HG02588 (cell line): ENCODE results near the gene ADAM12.

ENCODE experiments used
- ATAC-seq: cut with Tn5 transposase; IDR thresholded peaks from one replicate; pipeline ENCODE4 v1.9.1; 2021; ENCODE audit warnings: mild to moderate bottlenecking, moderate library complexity; ENCODE audit not compliant: unreplicated experiment

The ADAM12 gene

DNA sequence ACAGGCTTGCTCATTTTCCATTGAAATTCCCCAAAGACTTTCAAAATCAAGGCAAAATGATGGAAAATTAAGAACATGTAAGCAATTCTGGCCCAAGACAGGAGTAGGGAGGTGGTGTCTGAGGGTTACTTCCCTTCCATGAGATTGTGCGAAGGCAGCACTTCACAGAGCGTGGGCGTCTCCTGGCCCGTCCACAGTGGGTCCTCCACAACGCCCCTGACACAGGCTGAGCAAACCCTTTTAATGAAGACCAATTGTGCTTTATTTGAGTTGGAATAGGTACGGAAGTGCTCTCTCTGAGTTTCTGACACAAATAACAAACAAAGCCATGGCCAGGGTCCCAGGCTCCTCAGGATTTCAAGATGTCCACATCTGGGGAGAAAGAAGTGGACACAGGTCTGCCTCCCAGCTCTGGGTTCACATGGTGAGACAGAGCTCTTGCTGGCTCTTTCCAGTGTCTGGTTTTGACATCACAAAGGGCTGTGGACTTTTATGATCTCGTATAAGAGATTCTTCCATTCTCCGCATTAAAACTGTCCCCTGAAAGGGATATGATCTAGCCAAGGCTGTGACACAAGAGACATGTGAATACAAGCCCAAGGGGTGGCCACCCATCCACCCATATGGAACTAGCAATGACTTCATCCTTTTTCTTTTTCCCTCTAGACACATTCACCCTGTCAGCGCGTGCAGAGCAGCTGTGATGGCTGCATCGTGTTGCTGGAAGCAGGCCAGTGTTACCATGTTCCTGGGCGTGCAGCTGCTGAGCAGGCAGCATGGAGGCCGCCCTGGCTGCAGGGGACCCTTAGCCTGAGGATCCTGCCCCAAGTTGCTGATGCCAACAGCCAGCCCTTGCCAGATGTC, 145.6 kb downstream of the ADAM12 start:
- no peak for ATAC-seq

- no peak for ATAC-seq
Measured at GRCh38 chr10:126240483-126240882, 147.8 kb downstream of the ADAM12 start.

DNA sequence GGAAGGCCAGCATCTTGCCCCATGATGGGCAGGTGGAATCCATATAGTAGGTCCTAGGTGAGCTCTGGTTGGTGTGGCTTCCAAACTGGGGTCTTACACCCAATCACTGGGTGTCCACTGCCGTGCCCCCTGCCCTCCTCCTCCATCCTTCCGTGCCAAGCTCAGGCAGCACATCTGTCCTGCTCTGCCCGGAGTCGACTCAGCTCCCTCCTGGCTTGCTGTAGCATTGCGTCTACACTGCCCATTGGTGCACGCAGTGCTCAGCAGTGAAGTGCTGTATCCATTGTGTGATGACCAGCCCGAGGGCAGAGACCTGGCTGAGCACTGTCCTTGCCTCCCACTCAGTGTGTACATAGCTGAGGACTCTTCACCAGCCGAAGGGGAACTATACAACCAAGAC, 148.4 kb downstream of the ADAM12 start:
- no peak for ATAC-seq

GRCh38 chr10:126235979-126236851, 152.1 kb downstream of the ADAM12 start:
- ATAC-seq: no peak

GRCh38 chr10:126235091-126235978, 152.9 kb downstream of the ADAM12 start:
- ATAC-seq: no peak

GRCh38 chr10:126234630-126235029, 153.6 kb downstream of the ADAM12 start:
- ATAC-seq: no peak

DNA sequence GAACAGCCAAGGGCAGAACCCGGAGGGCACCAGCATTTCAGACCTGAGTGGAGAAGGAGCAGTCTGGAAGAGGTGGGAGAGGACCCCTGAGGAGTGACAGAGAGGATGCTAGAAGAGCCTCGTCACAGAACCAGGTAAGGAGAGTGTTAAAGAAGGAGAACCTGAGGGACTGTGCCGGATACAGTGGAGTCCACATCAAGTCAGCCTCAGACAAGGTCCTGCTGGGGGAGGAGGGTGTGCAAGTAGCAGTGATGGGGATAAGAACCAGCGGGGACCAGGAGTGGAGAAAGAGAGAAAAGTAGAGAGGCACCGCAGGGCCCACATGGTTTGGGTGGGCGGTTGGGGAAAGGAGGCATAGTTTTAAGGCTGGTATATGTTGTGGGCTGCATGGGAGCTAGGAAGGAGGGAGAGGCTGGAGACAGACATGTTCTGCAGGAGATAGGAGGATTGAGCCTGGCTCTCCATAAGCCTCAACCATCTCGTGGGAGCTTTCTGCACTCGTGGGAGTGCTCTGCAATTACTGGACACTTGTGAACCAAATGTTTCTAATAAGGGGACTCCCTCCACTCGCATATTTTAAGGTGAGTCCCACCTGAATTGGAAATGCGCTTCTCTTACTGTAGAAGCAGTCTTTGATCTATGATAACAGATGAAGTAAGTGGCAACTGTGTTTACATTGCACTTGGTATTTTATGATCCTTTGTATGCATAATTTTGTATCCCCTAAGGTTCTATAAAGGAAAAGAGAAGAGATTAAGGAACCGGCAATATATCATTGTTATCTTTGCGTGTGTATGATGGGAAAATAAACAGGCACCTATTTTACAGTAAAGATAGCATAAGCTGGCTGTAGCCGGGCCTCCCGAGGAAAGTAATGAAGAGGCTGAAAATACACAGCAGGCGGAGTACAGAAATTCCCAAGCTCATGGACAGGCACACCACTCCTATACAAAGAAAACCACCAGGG, 154.8 kb downstream of the ADAM12 start:
- no peak for ATAC-seq

DNA sequence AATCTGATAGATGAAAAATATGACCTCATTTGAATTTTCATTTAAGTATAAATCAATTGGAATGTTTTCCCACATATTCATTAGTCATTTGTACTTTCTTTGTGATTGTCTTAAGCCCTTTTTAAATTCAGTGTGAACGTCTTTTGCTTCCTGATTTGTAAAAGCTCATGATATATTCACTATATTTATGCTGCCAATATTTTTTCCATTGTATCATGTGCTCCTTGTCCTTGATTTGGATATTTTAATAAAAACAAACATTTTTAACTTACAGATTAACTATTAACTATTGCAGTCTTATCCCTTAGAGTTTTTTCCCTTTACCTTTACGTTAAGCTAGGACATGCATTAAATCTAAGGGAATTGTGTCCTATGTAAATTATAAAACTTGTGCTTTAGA, 157.7 kb downstream of the ADAM12 start:
- ATAC-seq: no peak

GRCh38 chr10:126229686-126230085, 158.6 kb downstream of the ADAM12 start:
- no peak for ATAC-seq

- no peak for ATAC-seq
Measured at GRCh38 chr10:126227762-126228134, 160.5 kb downstream of the ADAM12 start.

GRCh38 chr10:126226988-126227761, 161.1 kb downstream of the ADAM12 start:
- ATAC-seq: no peak

- no peak for ATAC-seq
Measured at GRCh38 chr10:126226205-126226604, 162.1 kb downstream of the ADAM12 start.

DNA sequence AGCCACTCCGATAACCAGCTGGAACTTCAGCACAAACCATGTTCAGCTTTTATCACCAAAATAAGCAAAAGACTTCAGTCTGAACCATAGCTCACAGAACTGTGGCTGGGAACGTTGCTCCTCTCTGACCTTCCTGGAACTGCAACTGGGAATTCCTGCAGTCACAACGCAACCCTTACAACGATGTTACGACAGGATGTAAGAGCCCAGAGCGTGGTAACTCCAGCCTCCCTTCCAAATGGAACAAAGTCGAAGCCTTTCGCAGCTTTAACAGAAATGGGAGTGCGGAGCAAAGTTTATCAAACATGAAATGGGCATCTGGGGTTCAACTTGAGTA, 162.6 kb downstream of the ADAM12 start:
- ATAC-seq: no peak

DNA sequence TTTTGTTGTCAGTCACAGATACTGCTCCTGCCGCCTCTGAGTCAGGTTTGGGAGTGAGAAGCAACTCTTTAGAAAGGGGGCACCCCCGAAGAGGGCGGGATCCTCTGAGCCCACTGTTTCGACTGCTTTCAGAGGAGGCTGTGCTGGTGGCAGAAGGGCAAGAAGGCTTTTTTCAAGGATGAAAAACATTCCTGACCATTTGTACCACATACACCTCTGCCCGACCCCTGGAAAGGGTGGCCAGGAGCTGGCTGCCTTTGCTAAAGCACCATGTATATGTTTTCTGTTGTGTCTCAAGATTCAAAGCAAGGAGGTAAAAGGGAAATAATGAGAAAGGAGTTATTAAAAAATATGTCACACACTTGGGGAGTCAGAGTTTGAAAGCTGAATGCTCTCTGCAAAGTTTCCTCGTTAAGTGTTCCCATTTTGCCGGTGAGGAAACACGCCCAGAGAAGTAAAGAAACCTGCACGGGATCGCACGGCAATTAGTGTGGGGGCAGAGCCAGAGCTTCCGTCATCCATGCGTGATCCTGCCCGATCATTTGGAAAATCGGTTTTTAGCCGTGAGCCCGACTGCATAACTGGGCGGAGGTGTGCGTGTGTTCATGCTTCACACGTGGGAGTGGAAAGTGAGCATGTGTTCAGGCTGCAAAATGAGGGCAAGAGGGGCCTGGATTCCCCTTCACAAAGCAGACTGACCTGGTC, 163.2 kb downstream of the ADAM12 start:
- ATAC-seq: no peak

DNA sequence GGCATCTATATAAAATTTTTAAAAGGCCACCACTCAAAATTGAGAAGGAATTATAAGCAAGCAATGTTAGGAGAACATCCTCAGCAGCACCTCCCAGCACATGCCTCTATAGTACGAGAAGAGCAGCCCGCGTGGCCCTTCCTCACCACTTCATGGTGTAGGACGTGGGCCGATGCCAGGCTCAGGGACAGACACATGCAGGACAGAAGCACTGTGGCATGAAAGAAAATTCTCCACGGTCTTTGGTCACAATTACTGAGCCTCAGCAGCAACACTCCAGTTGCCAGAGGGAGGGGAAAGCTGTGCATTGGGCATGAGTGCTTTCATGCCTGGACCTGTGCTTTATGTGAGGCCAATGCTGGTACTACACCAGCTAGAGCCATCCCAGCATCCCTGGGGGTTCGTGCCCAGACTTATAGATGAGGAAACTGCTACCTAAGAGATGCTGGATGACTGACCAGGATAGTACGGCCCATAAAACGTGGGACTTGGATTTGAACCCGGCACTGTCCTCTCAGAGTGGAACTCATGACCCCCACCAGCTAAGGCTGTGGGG, 164.7 kb downstream of the ADAM12 start:
- no peak for ATAC-seq

DNA sequence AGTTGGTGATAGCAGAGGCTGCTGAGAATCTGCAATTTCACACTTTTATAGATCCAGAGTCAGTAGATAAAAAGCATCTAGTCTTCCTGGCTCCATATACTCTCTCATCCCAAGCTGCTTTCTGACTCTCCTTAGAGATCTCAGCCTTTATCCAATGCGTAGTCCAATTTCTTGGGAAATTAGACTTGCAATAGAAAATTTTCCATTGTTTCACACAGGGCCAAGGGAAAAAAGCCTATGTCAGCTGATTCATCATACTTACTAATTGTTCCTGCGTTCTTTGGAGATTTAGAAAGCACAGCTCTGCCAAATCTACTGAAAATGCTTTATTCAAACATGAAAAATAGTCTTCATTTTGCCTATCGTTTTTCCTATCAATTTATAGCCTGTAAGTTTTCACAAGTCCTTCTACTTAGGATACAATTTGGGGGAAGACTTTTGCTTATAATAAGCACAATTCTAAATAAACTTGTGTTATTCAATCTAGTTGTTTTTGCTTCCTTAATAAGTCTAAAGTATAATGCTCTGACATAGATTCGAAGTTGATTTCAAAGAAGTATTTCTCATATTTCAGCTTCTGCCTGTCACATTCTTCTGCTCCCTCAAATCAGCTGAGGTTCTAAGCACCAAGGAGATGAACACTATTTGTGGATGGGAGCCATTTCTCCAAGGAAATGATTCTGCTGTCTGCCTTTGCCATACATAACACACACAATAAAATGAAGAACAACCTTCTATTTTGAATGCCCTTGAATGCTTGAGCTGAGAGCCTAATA, 165.4 kb downstream of the ADAM12 start:
- no peak for ATAC-seq

GRCh38 chr10:126221874-126222273, 166.4 kb downstream of the ADAM12 start:
- ATAC-seq: no peak
